Transverse colon (tissue), 4 donors: ENCODE results near the gene ZFAND5. TPM values are rescaled to one million over a fixed set of nuclear protein-coding genes. Genes with fewer than 3 reads are reported as not detected.

Experiments used
- DNase-seq: peaks from one replicate; pipeline ENCODE4 v3.0.0-alpha.2; 2019
- H3K27ac ChIP-seq, 4 donors: fragments of 200-600 bp; sonication (generic); 2 replicates each; pipeline ENCODE4 v1.5.1; 2016 to 2018; ENCODE audit warnings: inconsistent platforms in 4 of 4
- H3K27me3 ChIP-seq: fragments of 200-600 bp; sonication (generic); 2 replicates; pipeline ENCODE4 v1.5.1; 2017; ENCODE audit warnings: inconsistent platforms
- H3K36me3 ChIP-seq, 4 donors: fragments of 200-600 bp; sonication (generic); 2 replicates each; pipeline ENCODE4 v1.5.1; 2017 to 2019; ENCODE audit warnings: inconsistent platforms in 4 of 4
- H3K4me1 ChIP-seq, 4 donors: fragments of 200-600 bp; sonication (generic); 2 replicates each; pipeline ENCODE4 v1.5.1; 2017 to 2020; ENCODE audit warnings: inconsistent platforms in 4 of 4
- H3K4me3 ChIP-seq, 4 donors: fragments of 200-600 bp; sonication (generic); 1 replicate in 1 of 4; 2 replicates in 3 of 4; pipeline versions ENCODE4 v1.5.1 to v1.6.1; 2017 to 2019; ENCODE audit warnings: inconsistent platforms in 4 of 4
- H3K9me3 ChIP-seq, 2 donors: fragments of 200-600 bp; sonication (generic); 2 replicates each; pipeline ENCODE4 v1.5.1; 2017 to 2019; ENCODE audit warnings: inconsistent platforms in 2 of 2
- CTCF ChIP-seq, 5 experiments: fragments of 200-600 bp in 3 of 5; fragments of 450-650 bp in 2 of 5; sonication (generic) in 3 of 5; IDR thresholded peaks; 1 replicate in 2 of 5; 2 replicates in 3 of 5; pipeline ENCODE4 v1.5.1; 2016 to 2017; ENCODE audit warnings: antibody characterized with exemption in 5 of 5, inconsistent platforms in 3 of 5, mild to moderate bottlenecking in 2 of 5, moderate library complexity in 1 of 5
- EP300 ChIP-seq: sonication (generic); formaldehyde crosslinking; IDR thresholded peaks from one replicate; pipeline ENCODE4 v1.6.1; 2017; ENCODE audit warnings: antibody characterized with exemption, low read depth
- POLR2A ChIP-seq: fragments of 450-650 bp; IDR thresholded peaks from one replicate; pipeline ENCODE4 v1.6.1; 2016; ENCODE audit warnings: antibody characterized with exemption, mild to moderate bottlenecking, moderate library complexity
- POLR2AphosphoS5 ChIP-seq, 3 donors: sonication (generic); formaldehyde crosslinking; IDR thresholded peaks; one replicate each; pipeline ENCODE4 v1.6.1; 2016; ENCODE audit warnings: antibody characterized with exemption in 3 of 3
- WGBS, 2 donors: methylation state at CpG; one replicate each; pipeline ENCODE4 v1.1.5; 2018; ENCODE audit warnings: low coverage in 1 of 2; 5-methylcytosine and 5-hydroxymethylcytosine counted together
- in situ Hi-C, 4 donors: fragments of 200-750 bp; cut with MboI; loops; one replicate each; pipeline versions ENCODE4 v1.15.0 to v1.15.1; 2017; ENCODE audit warnings: low sequenced_read_pairs in 3 of 4, low pct_ligation_motif_present in 1 of 4, low pct_unique_long_range_greater_than_20kb in 1 of 4
- intact Hi-C: fragments of 100-400 bp; cut with DNase I; formaldehyde crosslinking; loops from one replicate; pipeline ENCODE4 v1.15.1; 2023; ENCODE audit warnings: low total_unique reads
- total RNA-seq, 4 donors: library from RNA; depleted of rRNA; stranded (reverse); fragments of >200 nt; gene quantifications; one replicate each; pipeline ENCODE4 v1.1.0, GENCODE V29; 2016

ZFAND5 gene
- total RNA-seq, 4 donors from 2014 or later = 49.0 to 190 (median 98.2) TPM

- DNase-seq = no peak
- in situ Hi-C loops = no loop called here
- TF ChIP-seq EP300 (no peak), CTCF (IDR thresholded peaks at IDR 0.05) (no peak), POLR2AphosphoS5 (IDR thresholded peaks at IDR 0.05) (no peak), POLR2A (no peak)
- Histone ChIP-seq H3K4me3 (no peak overlapping the region), H3K27ac (no peak overlapping the region), H3K36me3 (no peaks in the 10 kb centered on the region), H3K27me3 (no peaks in the 10 kb centered on the region), H3K9me3 (no peaks in the 10 kb centered on the region), H3K4me1 (peaks cover 0 to 3% (median 0%) of the 10 kb centered on the region in 4 donors)
- 83 to 84% methylated on average over 3 of the region's 3 CpGs for WGBS, 2 donors
- intact Hi-C loops = no loop called here
These were observed 42.3 kb downstream of the ZFAND5 start for GRCh38 chr9:72322678-72323077.

GRCh38 chr9:72322259-72322658, 42.7 kb downstream of the ZFAND5 start:
- Histone ChIP-seq H3K4me3 (no peak overlapping the region), H3K9me3 (no peaks in the 10 kb centered on the region), H3K36me3 (no peaks in the 10 kb centered on the region), H3K27me3 (no peaks in the 10 kb centered on the region), H3K27ac (no peak overlapping the region), H3K4me1 (peaks cover 0 to 3% (median 0%) of the 10 kb centered on the region in 4 donors)
- in situ Hi-C loops = no loop called here
- 80 to 92% methylated on average over 1 to 2 of the region's 2 CpGs for WGBS, 2 donors
- no peak for DNase-seq
- intact Hi-C loops = no loop called here
- TF ChIP-seq POLR2A (no peak), POLR2AphosphoS5 (IDR thresholded peaks at IDR 0.05) (no peak), CTCF (IDR thresholded peaks at IDR 0.05) (no peak), EP300 (no peak)

- no peaks in the 10 kb centered on the region for H3K36me3 ChIP-seq
- DNase-seq = peak; percentile 50
- TF ChIP-seq CTCF (IDR thresholded peaks at IDR 0.05) (no peak), POLR2A (peak; percentile 15), POLR2AphosphoS5 (IDR thresholded peaks at IDR 0.05) (peak; percentile 24 to 62 (median 50)), EP300 (no peak)
- peak overlapping the region; percentile 82 to 88 (median 86) for H3K27ac ChIP-seq
- peak overlapping the region in 1 of 4 donors; percentile 7 for H3K4me3 ChIP-seq
- intact Hi-C loops = loop anchor here (2.0 kb wide), 1 partner anchor 49 kb away; the partner anchor contains the start of gene ZFAND5
- WGBS, 2 donors = 22 to 25% methylated on average over 5 to 10 of the region's 10 CpGs
- peaks cover 25 to 51% (median 38%) of the 10 kb centered on the region in 4 donors for H3K4me1 ChIP-seq
- H3K9me3 ChIP-seq = no peaks in the 10 kb centered on the region
- in situ Hi-C loops = no loop called here
- H3K27me3 ChIP-seq = no peaks in the 10 kb centered on the region
These were observed 49.3 kb downstream of the ZFAND5 start for GRCh38 chr9:72315510-72316311.

GRCh38 chr9:72315089-72315509, 49.9 kb downstream of the ZFAND5 start:
- Histone ChIP-seq H3K9me3 (no peaks in the 10 kb centered on the region), H3K4me3 (no peak overlapping the region), H3K4me1 (peaks cover 25 to 51% (median 38%) of the 10 kb centered on the region in 4 donors), H3K27me3 (no peaks in the 10 kb centered on the region), H3K27ac (peak overlapping the region; percentile 82 to 88 (median 86)), H3K36me3 (no peaks in the 10 kb centered on the region)
- 0 to 17% methylated on average over 1 to 5 of the region's 5 CpGs for WGBS, 2 donors
- DNase-seq = peak; percentile 58
- intact Hi-C loops (loop anchor here (2.0 kb wide), 1 partner anchor 50 kb away; the partner anchor contains the start of gene ZFAND5), in situ Hi-C loops (no loop called here)
- TF ChIP-seq CTCF (IDR thresholded peaks at IDR 0.05) (no peak), POLR2AphosphoS5 (IDR thresholded peaks at IDR 0.05) (peak in 2 of 3 donors; percentile 14 to 19), POLR2A (no peak), EP300 (no peak)
